ENCODE results near the gene STARD10. TPM values are rescaled to one million over a fixed set of nuclear protein-coding genes. Genes with fewer than 3 reads are reported as not detected.

STARD10 gene
- total RNA-seq, 1 donor from 2014 or later = 114 TPM

GRCh38 chr11:72786305-72787215, 7.3 kb downstream of the STARD10 start:
- DNase-seq (ENCODE audit: missing footprints) (no peak), ATAC-seq (peak; percentile 33)
- intact Hi-C loops (cut with DNase I) = no loop called here

GRCh38 chr11:72784662-72785061, 9.2 kb downstream of the STARD10 start:
- ATAC-seq (no peak), DNase-seq (ENCODE audit: missing footprints) (no peak)
- intact Hi-C loops (cut with DNase I) = no loop called here

DNA sequence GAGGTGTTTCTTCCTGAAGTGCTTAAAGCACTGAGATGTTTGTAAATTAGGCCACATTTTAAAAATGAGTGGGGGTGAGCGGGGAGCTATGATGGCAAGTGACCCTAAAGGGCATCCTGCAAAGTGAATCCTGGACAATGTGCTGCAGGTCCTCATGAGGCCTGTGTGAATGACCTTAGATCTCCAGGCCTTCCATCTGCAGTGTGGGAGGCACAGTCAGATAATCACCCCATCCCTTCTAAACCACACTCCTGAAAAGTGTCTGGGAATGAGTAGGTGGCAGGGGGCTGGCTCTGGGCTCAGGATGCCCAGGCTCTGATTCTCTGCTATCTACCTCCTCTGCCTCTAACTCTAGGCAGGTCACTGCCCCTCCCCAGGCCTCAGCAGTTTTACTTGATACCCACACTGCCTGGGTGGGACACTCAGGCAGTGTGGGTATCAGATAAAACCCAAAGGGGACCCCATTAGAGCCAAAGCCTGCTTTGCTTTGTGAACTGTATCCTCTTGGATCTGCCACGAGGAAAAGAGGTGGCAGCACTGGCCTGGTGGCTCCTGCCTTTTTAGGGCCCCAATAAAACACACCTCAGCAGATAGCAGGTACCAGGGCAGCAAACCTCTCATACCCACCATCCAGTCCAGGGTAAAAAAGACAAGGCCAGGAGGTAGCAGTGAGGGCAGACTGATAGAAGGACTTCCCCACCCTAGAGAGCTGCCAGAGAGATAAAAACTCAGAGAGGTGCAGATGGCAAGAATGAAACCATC, 10.5 kb downstream of the STARD10 start:
- intact Hi-C loops (cut with DNase I) = no loop called here
- no peak for DNase-seq (ENCODE audit: missing footprints)
- no peak for ATAC-seq

- no peak for DNase-seq (ENCODE audit: missing footprints)
- intact Hi-C loops (cut with DNase I) = no loop called here
- ATAC-seq = no peak
Measured at GRCh38 chr11:72782081-72782920, 11.5 kb downstream of the STARD10 start.

DNA sequence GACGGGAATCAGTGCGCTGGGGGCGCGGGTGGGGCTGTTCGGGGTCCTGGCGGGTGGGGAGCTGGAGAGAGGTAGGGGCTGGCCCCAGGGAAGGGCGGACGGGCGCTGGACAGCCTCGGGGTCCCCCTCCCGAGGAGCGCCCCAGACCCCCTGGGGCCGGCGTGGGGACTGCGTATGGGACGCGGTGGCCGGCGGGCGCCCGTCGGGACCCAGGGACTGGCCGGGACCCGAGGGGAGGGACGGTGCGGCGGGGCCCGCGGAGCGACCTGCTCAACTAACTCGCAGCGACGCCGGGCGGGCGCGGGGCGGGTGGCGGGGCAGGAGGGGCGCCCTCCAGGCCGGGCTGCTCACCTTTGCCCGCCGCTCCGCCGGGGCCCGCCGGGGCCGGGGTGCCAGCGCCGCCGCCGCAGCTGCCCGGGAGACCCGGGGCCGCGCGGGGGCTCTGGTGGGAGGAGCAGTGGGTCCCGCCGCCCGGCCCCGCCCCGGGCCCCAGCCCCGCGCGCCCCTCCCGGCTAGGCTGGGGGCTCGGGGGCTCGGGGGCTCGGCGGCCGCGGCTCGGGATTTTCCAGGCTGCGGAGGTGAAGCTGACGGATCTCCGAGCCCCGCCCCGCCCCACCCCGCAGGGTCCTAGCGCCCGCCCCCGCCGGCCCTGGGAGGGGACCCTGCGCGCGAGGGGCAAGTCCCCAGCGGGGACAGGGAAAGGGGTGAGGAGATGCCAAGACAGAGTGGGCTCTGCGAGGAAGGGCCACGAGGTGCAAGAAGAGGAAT, 12.3 kb downstream of the STARD10 start:
- no peak for DNase-seq (ENCODE audit: missing footprints)
- intact Hi-C loops (cut with DNase I) = no loop called here
- ATAC-seq = peak; percentile 21

GRCh38 chr11:72781063-72781312, 12.9 kb downstream of the STARD10 start:
- ATAC-seq (no peak), DNase-seq (ENCODE audit: missing footprints) (no peak)
- intact Hi-C loops (cut with DNase I) = no loop called here

GRCh38 chr11:72780296-72781062, 13.4 kb downstream of the STARD10 start:
- no peak for ATAC-seq
- intact Hi-C loops (cut with DNase I) = no loop called here
- no peak for DNase-seq (ENCODE audit: missing footprints)

GRCh38 chr11:72779495-72780128, 14.2 kb downstream of the STARD10 start:
- intact Hi-C loops (cut with DNase I) = loop anchor here (5.0 kb wide), 1 partner anchor 42 kb away; no protein-coding TSS in a partner anchor
- DNase-seq (ENCODE audit: missing footprints) = no peak

GRCh38 chr11:72778535-72779494, 15.0 kb downstream of the STARD10 start:
- ATAC-seq = no peak
- no peak for DNase-seq (ENCODE audit: missing footprints)
- intact Hi-C loops (cut with DNase I) = loop anchor here (5.0 kb wide), 1 partner anchor 42 kb away; no protein-coding TSS in a partner anchor

More at GRCh38 chr11:72779495-72780128, 14.2 kb downstream of the STARD10 start:
- no peak for ATAC-seq

DNA sequence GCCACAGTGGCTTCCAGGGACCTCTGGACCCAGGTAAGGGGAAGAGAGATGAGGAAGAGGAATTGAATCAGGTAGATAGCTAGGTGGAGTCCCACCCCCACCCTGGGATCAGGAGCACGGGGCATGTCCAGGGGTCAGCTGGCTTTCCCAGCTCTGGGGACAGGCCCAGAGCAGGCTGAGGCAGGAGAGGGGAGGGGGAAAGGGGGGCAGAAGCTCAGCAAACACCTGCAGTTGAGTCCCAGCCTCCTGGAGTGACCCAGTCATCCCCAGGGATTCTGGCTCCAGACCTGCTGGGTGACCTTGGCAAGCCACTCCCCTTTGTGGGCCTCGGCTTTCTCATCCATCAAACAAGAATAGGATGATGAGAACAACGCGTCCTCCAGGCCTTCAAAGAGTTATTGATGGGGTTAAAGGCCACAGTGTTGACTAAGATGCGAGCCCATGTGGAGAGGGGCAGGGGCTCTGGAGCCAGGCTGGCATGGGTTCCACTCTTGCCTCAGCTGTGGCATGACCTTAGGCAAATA, 16.0 kb downstream of the STARD10 start:
- no peak for ATAC-seq
- intact Hi-C loops (cut with DNase I) = loop anchor here (5.0 kb wide), 1 partner anchor 41 kb away; no protein-coding TSS in a partner anchor
- no peak for DNase-seq (ENCODE audit: missing footprints)

GRCh38 chr11:72776844-72777754, 16.7 kb downstream of the STARD10 start:
- intact Hi-C loops (cut with DNase I) = loop anchor here (5.0 kb wide), 1 partner anchor 40 kb away; no protein-coding TSS in a partner anchor
- peak; percentile 71 for ATAC-seq
- DNase-seq (ENCODE audit: missing footprints) = peak; percentile 79

- no peak for ATAC-seq
- no peak for DNase-seq (ENCODE audit: missing footprints)
- intact Hi-C loops (cut with DNase I) = loop anchor here (5.0 kb wide), 1 partner anchor 39 kb away; no protein-coding TSS in a partner anchor
Measured at GRCh38 chr11:72776117-72776843, 17.6 kb downstream of the STARD10 start.

DNA sequence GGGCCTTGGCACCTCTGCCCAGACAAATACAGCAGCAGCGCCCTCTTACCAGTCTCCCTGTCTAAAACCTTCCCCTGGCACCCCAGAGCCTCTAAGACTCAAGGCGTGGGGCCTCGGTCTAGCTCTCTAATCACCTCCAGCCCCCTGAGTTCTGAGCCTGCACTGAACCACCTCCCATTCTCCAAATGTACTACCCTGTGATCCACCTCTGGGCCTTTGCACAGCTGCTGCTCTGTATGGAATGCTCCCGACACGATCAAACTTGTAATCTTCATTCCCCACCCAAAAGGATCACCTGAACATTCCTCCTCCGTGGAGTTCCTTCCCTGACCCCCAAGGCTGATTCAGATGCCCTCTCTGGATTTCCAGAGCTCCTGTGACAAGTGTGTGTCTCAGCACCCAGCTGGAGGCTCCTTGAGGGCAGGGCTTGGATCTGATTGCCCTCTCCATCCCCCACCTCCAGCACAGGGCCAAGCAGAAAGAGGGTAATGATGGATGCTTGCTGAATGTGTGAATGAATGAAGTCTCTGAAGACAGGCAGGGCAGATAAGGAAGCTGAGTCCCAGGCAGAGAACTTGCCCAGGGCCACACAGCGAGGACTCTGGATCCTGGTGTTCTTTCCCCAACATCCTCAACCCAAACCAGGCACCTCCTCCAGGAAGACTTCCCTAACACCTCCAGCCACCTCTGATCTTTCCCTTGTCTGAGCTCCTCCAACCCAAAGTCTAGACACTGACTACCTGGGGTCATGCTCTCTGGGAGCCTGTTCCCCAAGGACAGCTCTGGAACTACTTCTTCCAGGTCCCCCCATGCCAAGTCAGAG, 18.3 kb downstream of the STARD10 start:
- no peak for DNase-seq (ENCODE audit: missing footprints)
- intact Hi-C loops (cut with DNase I) = loop anchor here (5.0 kb wide), 1 partner anchor 38 kb away; no protein-coding TSS in a partner anchor
- no peak for ATAC-seq
